Thyroid gland (tissue), 4 donors: ENCODE measurements around the gene RYR2. TPM values are rescaled to one million over a fixed set of nuclear protein-coding genes. Genes with fewer than 3 reads are reported as not detected.

Experiments used
- DNase-seq, 2 donors: peaks; one replicate each; pipeline ENCODE4 v3.0.0-alpha.2; 2019
- H3K27ac ChIP-seq, 3 donors: fragments of 200-600 bp; sonication (generic); 1 replicate in 2 of 3; 2 replicates in 1 of 3; pipeline ENCODE4 v1.5.1; 2016 to 2019; ENCODE audit warnings: mild to moderate bottlenecking in 1 of 3, moderate library complexity in 1 of 3
- H3K27me3 ChIP-seq: fragments of 200-600 bp; sonication (generic); one replicate; pipeline ENCODE4 v1.5.1; 2019
- H3K36me3 ChIP-seq, 2 donors: fragments of 200-600 bp; sonication (generic); one replicate each; pipeline ENCODE4 v1.5.1; 2016 to 2019
- H3K4me1 ChIP-seq, 2 donors: fragments of 200-600 bp; sonication (generic); one replicate each; pipeline ENCODE4 v1.5.1; 2017 to 2019
- H3K4me3 ChIP-seq, 3 donors: fragments of 200-600 bp; sonication (generic); replicated peaks in 1 of 3; 1 replicate in 2 of 3; 2 replicates in 1 of 3; pipeline ENCODE4 v1.5.1; 2016; ENCODE audit warnings: mild to moderate bottlenecking in 1 of 3
- H3K9me3 ChIP-seq: fragments of 200-600 bp; sonication (generic); one replicate; pipeline ENCODE4 v1.5.1; 2017
- POLR2A ChIP-seq, 2 donors: fragments of 450-650 bp; IDR thresholded peaks; one replicate each; pipeline ENCODE4 v1.6.1; 2017; ENCODE audit warnings: antibody characterized with exemption in 2 of 2, mild to moderate bottlenecking in 2 of 2, moderate library complexity in 1 of 2
- WGBS, 2 donors: methylation state at CpG; one replicate each; pipeline ENCODE4 v1.1.5; 2017; 5-methylcytosine and 5-hydroxymethylcytosine counted together
- intact Hi-C: fragments of 100-400 bp; cut with DNase I; formaldehyde crosslinking; loops from one replicate; pipeline ENCODE4 v1.15.1; 2023
- total RNA-seq, 4 donors: library from RNA; depleted of rRNA; stranded (reverse); fragments of >200 nt; gene quantifications; one replicate each; pipeline ENCODE4 v1.2.3, GENCODE V29; 2016
- TF ChIP-seq, protein P1 (sequence below), 6 experiments: fragments of 200-600 bp in 3 of 6; fragments of 450-650 bp in 3 of 6; sonication (generic) in 3 of 6; IDR thresholded peaks; one replicate each; pipeline ENCODE4 v1.5.1; 2016 to 2019; ENCODE audit warnings: antibody characterized with exemption in 6 of 6, mild to moderate bottlenecking in 2 of 6, inconsistent platforms in 1 of 6, moderate library complexity in 1 of 6

Gene RYR2
- total RNA-seq, 4 donors from 2014 or later, result 6.6 to 31.8 (median 28.2) TPM

DNA sequence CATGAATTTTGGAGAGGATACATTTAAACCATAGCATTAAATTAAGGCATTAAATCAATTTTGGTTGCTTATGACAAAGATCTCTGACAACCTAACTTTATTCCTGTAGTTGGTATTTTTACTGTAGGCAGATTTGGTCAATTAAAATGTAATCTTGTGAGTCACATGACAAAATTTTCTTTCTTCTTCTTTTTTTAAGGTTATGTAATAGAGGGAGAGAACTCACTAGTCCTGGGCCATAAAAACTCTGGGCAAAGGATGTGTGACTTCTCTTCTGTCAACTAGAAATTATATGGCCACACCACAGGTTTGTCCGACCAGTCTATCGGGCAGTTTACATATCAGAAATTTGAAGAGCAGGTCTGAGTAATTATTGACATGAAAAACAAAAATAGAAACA, 181.4 kb downstream of the RYR2 start:
- intact Hi-C loops, result no loop called here
- H3K27ac ChIP-seq, result no peak overlapping the region
- H3K9me3 ChIP-seq, result no peaks in the 10 kb centered on the region
- TF ChIP-seq POLR2A (IDR thresholded peaks at IDR 0.05), result no peak
- TF ChIP-seq, protein P1, sequence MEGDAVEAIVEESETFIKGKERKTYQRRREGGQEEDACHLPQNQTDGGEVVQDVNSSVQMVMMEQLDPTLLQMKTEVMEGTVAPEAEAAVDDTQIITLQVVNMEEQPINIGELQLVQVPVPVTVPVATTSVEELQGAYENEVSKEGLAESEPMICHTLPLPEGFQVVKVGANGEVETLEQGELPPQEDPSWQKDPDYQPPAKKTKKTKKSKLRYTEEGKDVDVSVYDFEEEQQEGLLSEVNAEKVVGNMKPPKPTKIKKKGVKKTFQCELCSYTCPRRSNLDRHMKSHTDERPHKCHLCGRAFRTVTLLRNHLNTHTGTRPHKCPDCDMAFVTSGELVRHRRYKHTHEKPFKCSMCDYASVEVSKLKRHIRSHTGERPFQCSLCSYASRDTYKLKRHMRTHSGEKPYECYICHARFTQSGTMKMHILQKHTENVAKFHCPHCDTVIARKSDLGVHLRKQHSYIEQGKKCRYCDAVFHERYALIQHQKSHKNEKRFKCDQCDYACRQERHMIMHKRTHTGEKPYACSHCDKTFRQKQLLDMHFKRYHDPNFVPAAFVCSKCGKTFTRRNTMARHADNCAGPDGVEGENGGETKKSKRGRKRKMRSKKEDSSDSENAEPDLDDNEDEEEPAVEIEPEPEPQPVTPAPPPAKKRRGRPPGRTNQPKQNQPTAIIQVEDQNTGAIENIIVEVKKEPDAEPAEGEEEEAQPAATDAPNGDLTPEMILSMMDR (IDR thresholded peaks at IDR 0.05), result no peak
- no peaks in the 10 kb centered on the region for H3K36me3 ChIP-seq
- DNase-seq, result no peak
- no peak overlapping the region for H3K4me3 ChIP-seq
- 93 to 97% methylated on average over 2 of the region's 2 CpGs for WGBS, 2 donors
- H3K4me1 ChIP-seq, result peaks cover 19 to 29% of the 10 kb centered on the region in 2 donors
- no peaks in the 10 kb centered on the region for H3K27me3 ChIP-seq

DNA sequence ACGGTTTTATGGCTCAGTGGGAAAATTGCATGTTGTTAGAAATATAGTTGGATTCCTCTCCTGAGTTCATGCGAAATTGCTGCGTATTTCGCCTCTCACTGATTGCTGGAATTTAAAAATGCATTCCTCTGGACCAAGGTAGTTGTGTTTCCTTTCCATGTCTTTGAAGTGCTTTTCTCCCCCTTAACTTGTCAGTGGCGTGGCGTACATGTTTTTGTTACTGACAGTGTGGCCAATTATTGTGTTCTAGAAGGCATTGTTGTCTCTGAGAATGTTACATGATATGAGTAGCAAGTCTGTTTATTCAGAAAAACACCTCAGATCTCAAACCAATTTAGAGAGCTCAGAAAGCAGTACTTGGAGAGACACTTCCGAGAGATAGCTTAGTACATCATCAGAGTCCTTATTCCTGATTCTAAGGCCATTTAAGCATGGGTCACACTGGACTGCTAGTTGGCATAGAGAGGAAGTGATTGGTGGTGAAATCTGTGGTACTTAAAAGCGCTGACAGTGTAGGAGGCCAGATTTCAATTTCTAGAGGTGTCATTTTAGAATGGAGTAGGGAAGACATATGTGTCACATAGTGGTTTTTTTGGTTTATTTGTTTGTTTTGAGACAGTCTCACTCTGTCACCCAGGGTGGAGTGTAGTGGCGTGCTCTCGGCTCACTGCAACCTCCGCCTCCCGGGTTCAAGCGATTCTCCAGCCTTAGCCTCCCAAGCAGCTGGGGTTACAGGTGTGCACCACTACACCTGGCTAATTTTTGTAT, 184.4 kb downstream of the RYR2 start:
- intact Hi-C loops, result no loop called here
- 55 to 60% methylated on average over 13 of the region's 13 CpGs for WGBS, 2 donors

DNA sequence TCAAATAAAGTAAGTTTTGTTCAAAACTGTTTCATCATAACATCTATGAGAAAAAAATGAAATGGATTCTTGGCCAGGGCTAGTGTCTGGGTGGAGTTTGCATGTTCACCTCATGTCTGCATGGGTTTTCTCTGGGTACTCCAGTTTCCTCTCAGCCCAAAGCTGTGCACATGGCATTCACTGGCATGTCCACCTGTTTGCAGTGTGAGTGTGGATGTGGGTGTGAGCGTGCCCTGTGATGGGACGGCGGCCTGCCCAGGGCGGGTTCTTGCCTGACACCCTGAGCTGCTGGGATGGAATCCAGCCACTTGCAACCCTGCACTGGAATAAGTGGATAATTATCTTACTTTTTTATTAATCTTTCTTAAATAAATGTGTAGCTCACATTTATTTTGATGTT, 185.5 kb downstream of the RYR2 start:
- Histone ChIP-seq H3K27me3 (no peaks in the 10 kb centered on the region), H3K27ac (peak overlapping the region in 1 of 3 donors; percentile 7), H3K36me3 (no peaks in the 10 kb centered on the region), H3K9me3 (no peaks in the 10 kb centered on the region), H3K4me1 (peaks cover 7 to 26% of the 10 kb centered on the region in 2 donors), H3K4me3 (no peak overlapping the region)
- WGBS, 2 donors, result 83 to 90% methylated on average over 4 of the region's 4 CpGs
- TF ChIP-seq, protein P1 (IDR thresholded peaks at IDR 0.05), result no peak
- TF ChIP-seq POLR2A (IDR thresholded peaks at IDR 0.05), result no peak
- no peak for DNase-seq
- intact Hi-C loops, result no loop called here

More for the DNA sequence above, 184.4 kb downstream of the RYR2 start:
- no peak for TF ChIP-seq POLR2A (IDR thresholded peaks at IDR 0.05)
- TF ChIP-seq, protein P1 (IDR thresholded peaks at IDR 0.05), result no peak
- H3K27me3 ChIP-seq, result no peaks in the 10 kb centered on the region
- H3K4me1 ChIP-seq, result peaks cover 7 to 26% of the 10 kb centered on the region in 2 donors
- no peaks in the 10 kb centered on the region for H3K36me3 ChIP-seq
- peak; percentile 54 to 59 for DNase-seq
- H3K9me3 ChIP-seq, result no peaks in the 10 kb centered on the region
- H3K27ac ChIP-seq, result peak overlapping the region; percentile 55 to 86 (median 72)
- H3K4me3 ChIP-seq, result no peak overlapping the region

DNA sequence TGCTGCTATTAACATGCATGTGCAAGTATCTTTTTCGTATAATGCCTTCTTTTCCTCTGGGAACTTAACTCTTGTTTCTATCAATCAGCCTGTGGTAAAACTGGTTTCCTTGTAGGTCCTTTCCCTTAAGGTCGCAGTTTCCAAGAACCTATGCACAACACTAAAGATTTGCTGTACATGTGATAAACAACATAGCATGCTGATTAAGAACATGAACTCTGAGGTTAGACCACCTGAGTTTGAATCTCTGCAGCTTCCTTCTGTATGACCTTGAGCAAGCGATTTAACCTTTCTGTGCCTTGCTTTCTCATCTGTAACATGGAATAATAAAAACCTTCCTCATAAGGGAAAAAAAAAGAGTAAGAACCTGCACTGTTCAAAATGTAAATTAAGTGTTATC, 186.4 kb downstream of the RYR2 start:
- no peak for DNase-seq
- Histone ChIP-seq H3K4me3 (no peak overlapping the region), H3K9me3 (no peaks in the 10 kb centered on the region), H3K4me1 (peaks cover 7 to 26% of the 10 kb centered on the region in 2 donors), H3K27me3 (no peaks in the 10 kb centered on the region), H3K36me3 (no peaks in the 10 kb centered on the region), H3K27ac (no peak overlapping the region)
- intact Hi-C loops, result no loop called here
- no peak for TF ChIP-seq POLR2A (IDR thresholded peaks at IDR 0.05)
- TF ChIP-seq, protein P1 (IDR thresholded peaks at IDR 0.05), result no peak
- WGBS, 2 donors, result 85 to 91% methylated on average over 3 of the region's 3 CpGs

DNA sequence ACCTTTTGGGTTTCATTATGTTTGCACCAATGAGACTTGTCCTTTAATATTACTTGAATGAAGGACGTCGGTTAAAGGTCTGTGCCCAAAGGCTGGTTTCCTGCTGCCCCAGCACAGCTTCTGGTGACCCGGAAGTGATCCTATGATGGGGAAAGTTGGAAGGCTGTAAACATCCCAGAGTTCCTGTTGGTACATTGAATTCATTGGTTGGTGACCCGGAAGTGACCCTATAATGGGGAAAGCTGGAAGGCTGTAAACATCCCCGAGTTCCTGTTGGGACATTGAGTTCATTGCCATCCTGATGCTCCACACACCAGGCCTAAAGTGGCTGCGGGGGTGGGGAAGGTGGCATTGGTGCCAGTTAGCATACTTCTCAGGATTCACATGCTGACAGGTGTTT, 187.3 kb downstream of the RYR2 start:
- 90 to 93% methylated on average over 6 of the region's 6 CpGs for WGBS, 2 donors
- H3K4me1 ChIP-seq, result peaks cover 8 to 26% of the 10 kb centered on the region in 2 donors
- no peak for DNase-seq
- H3K27ac ChIP-seq, result no peak overlapping the region
- no peak for TF ChIP-seq POLR2A (IDR thresholded peaks at IDR 0.05)
- H3K27me3 ChIP-seq, result no peaks in the 10 kb centered on the region
- intact Hi-C loops, result no loop called here
- H3K36me3 ChIP-seq, result no peaks in the 10 kb centered on the region
- H3K4me3 ChIP-seq, result no peak overlapping the region
- no peaks in the 10 kb centered on the region for H3K9me3 ChIP-seq
